Stomach smooth muscle (tissue), 2 donors: ENCODE results near the gene RASL10B.

Experiments
- H3K27ac ChIP-seq: one replicate; pipeline ENCODE4 v1.7.0; 2013; ENCODE audit warnings: mild to moderate bottlenecking, low read length, inconsistent platforms
- H3K27me3 ChIP-seq, 2 donors: one replicate each; pipeline ENCODE4 v1.7.0; 2013; ENCODE audit warnings: low read length in 2 of 2; ENCODE audit not compliant: insufficient read depth in 2 of 2, control insufficient read depth in 1 of 2
- H3K36me3 ChIP-seq, 2 donors: one replicate each; pipeline ENCODE4 v1.7.0; 2013; ENCODE audit warnings: low read length in 2 of 2; ENCODE audit not compliant: control insufficient read depth in 2 of 2, insufficient read depth in 2 of 2
- H3K4me1 ChIP-seq: one replicate; pipeline ENCODE4 v1.7.0; 2013; ENCODE audit warnings: low read length; ENCODE audit not compliant: control insufficient read depth, insufficient read depth
- H3K4me3 ChIP-seq, 2 donors: one replicate each; pipeline ENCODE4 v1.7.0; 2013; ENCODE audit warnings: low read length in 2 of 2
- H3K9ac ChIP-seq, 2 donors: one replicate each; pipeline ENCODE4 v1.7.0; 2013; ENCODE audit warnings: low read length in 2 of 2, mild to moderate bottlenecking in 1 of 2
- H3K9me3 ChIP-seq, 2 donors: one replicate each; pipeline ENCODE4 v1.7.0; 2013; ENCODE audit warnings: low read length in 2 of 2; ENCODE audit not compliant: control insufficient read depth in 2 of 2
- donor health status: healthy.
- donor health status: Pancreatic carcinoma.

The RASL10B gene

GRCh38 chr17:35778641-35779196 is 47.3 kb downstream of the RASL10B start:
- H3K9ac ChIP-seq: no peak overlapping the region
- H3K27ac ChIP-seq: no peak overlapping the region
- H3K27me3 ChIP-seq: no peaks in the 10 kb centered on the region
- no peak overlapping the region for H3K4me3 ChIP-seq
- peaks cover 30% of the 10 kb centered on the region for H3K4me1 ChIP-seq
- H3K36me3 ChIP-seq: peaks cover 7 to 9% of the 10 kb centered on the region in 2 donors
- no peaks in the 10 kb centered on the region for H3K9me3 ChIP-seq

GRCh38 chr17:35780950-35781349 is 49.5 kb downstream of the RASL10B start:
- H3K4me3 ChIP-seq: no peak overlapping the region
- peaks cover 7 to 9% of the 10 kb centered on the region in 2 donors for H3K36me3 ChIP-seq
- H3K27me3 ChIP-seq: no peaks in the 10 kb centered on the region
- peaks cover 26% of the 10 kb centered on the region for H3K4me1 ChIP-seq
- H3K9ac ChIP-seq: no peak overlapping the region
- no peaks in the 10 kb centered on the region for H3K9me3 ChIP-seq
- H3K27ac ChIP-seq: no peak overlapping the region

- H3K9ac ChIP-seq: no peak overlapping the region
These were observed 53.5 kb downstream of the RASL10B start for GRCh38 chr17:35784895-35785294.

GRCh38 chr17:35786941-35787432 is 55.5 kb downstream of the RASL10B start:
- Histone ChIP-seq H3K4me3 (no peak overlapping the region), H3K9me3 (peaks cover 0 to 3% of the 10 kb centered on the region in 2 donors), H3K36me3 (no peaks in the 10 kb centered on the region), H3K27ac (peak overlapping the region; percentile 84), H3K4me1 (peaks cover 48% of the 10 kb centered on the region), H3K27me3 (no peaks in the 10 kb centered on the region), H3K9ac (peak overlapping the region; percentile 34 to 51)

More at GRCh38 chr17:35784895-35785294, 53.5 kb downstream of the RASL10B start:
- Histone ChIP-seq H3K4me1 (peaks cover 47% of the 10 kb centered on the region), H3K9me3 (no peaks in the 10 kb centered on the region), H3K27me3 (no peaks in the 10 kb centered on the region), H3K36me3 (no peaks in the 10 kb centered on the region), H3K4me3 (no peak overlapping the region), H3K27ac (no peak overlapping the region)

- H3K27ac ChIP-seq: peak overlapping the region; percentile 84
- H3K27me3 ChIP-seq: no peaks in the 10 kb centered on the region
- H3K36me3 ChIP-seq: no peaks in the 10 kb centered on the region
- H3K9ac ChIP-seq: peak overlapping the region; percentile 5 to 42
- peaks cover 57% of the 10 kb centered on the region for H3K4me1 ChIP-seq
- H3K9me3 ChIP-seq: peaks cover 0 to 7% of the 10 kb centered on the region in 2 donors
- peak overlapping the region in 1 of 2 donors; percentile 8 for H3K4me3 ChIP-seq
These were observed 57.3 kb downstream of the RASL10B start for GRCh38 chr17:35788477-35789368.

GRCh38 chr17:35790841-35791240 is 59.4 kb downstream of the RASL10B start:
- H3K36me3 ChIP-seq: no peaks in the 10 kb centered on the region
- H3K9ac ChIP-seq: no peak overlapping the region
- no peak overlapping the region for H3K4me3 ChIP-seq
- H3K27me3 ChIP-seq: peaks cover 0 to 3% of the 10 kb centered on the region in 2 donors
- no peak overlapping the region for H3K27ac ChIP-seq
- H3K9me3 ChIP-seq: peaks cover 0 to 7% of the 10 kb centered on the region in 2 donors
- peaks cover 53% of the 10 kb centered on the region for H3K4me1 ChIP-seq

- H3K4me3 ChIP-seq: no peak overlapping the region
- H3K27me3 ChIP-seq: peaks cover 0 to 3% of the 10 kb centered on the region in 2 donors
- peak overlapping the region; percentile 24 for H3K27ac ChIP-seq
- no peaks in the 10 kb centered on the region for H3K36me3 ChIP-seq
- H3K9me3 ChIP-seq: peaks cover 0 to 7% of the 10 kb centered on the region in 2 donors
- no peak overlapping the region for H3K9ac ChIP-seq
- H3K4me1 ChIP-seq: peaks cover 53% of the 10 kb centered on the region
These were observed 60.4 kb downstream of the RASL10B start for GRCh38 chr17:35791681-35792350.
